GM19468 (cell line): ENCODE results near the gene MIEF2.
"Not testable (repeated sequence)": the region's sequence is repeated elsewhere in the genome, so short reads cannot be mapped to it uniquely, and the experiment has no call there.

ENCODE experiments used
- ATAC-seq: cut with Tn5 transposase; IDR thresholded peaks from one replicate; pipeline ENCODE4 v1.9.1; 2021; ENCODE audit warnings: mild to moderate bottlenecking, moderate library complexity, moderate number of reproducible peaks; ENCODE audit not compliant: unreplicated experiment; ENCODE audit errors: extremely low read depth

Gene MIEF2

DNA sequence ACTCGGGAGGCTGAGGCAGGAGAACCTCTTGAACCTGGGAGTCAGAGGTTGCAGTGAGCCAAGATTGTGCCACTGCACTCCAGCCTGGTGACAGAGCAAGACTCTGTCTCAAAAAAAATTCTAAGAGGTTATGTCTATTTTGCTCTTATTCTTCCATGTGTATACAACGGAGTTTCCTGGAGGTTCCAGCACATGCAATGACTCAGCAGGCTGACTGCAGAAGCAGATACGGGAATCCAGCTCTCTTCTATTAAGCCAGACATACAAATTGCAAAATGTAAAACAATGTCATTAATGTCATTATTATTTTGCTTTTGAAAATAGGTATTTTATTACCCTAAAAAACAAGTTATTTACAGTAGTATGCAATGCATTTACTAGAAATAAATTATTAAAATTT is 18.4 kb downstream of the MIEF2 start:
- no peak for ATAC-seq

DNA sequence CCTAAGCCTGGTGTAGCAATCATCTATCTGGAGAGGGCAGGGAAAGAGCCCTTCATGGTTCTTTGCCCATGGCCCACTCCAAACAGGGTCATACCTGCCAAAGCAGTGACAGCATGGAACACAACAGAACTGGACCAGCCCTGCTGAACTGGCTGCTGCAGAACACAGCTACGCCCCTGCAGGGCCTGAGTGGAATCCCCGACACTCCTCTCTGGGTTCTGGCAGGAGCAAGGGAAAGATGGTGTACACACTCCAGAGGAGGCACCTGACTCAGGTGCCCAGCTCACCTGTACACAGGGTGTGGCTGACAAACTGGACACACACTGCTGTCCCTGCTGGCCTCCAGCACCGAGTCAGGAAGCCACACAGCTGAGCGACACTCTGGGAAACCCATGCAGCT is 19.8 kb downstream of the MIEF2 start:
- no peak for ATAC-seq

DNA sequence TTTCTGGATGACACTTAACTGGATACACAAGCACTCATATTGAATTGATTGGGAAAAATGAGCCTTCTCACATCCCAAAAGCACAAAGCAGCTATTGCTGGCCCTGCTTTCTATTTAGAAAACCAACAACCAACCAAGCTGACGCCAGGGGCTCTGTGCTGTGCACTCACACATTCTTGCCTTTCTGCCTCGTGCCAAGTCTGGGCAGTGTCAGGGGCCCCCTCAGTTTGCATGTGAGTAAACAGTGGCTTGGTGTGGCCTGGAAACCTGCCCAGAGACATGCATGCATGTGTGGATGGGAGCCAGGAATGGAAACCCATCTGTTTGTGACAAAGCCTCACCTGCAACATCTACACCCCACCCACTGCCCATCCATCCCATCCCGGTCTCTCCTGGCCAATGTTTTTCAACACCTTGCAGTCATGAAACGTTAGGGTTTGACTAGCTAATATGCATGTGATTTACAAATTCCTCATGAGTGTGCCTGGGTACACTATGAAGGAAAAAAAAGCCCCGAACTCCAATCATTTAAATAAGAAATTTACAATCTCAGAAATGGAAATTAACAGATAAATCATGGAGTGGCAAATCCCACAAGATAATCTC is 20.4 kb downstream of the MIEF2 start:
- no peak for ATAC-seq

- no peak for ATAC-seq
Observed at GRCh38 chr17:18281788-18282187, 21.3 kb downstream of the MIEF2 start.

- ATAC-seq, result no peak
Observed at GRCh38 chr17:18285296-18285695, 24.8 kb downstream of the MIEF2 start.

DNA sequence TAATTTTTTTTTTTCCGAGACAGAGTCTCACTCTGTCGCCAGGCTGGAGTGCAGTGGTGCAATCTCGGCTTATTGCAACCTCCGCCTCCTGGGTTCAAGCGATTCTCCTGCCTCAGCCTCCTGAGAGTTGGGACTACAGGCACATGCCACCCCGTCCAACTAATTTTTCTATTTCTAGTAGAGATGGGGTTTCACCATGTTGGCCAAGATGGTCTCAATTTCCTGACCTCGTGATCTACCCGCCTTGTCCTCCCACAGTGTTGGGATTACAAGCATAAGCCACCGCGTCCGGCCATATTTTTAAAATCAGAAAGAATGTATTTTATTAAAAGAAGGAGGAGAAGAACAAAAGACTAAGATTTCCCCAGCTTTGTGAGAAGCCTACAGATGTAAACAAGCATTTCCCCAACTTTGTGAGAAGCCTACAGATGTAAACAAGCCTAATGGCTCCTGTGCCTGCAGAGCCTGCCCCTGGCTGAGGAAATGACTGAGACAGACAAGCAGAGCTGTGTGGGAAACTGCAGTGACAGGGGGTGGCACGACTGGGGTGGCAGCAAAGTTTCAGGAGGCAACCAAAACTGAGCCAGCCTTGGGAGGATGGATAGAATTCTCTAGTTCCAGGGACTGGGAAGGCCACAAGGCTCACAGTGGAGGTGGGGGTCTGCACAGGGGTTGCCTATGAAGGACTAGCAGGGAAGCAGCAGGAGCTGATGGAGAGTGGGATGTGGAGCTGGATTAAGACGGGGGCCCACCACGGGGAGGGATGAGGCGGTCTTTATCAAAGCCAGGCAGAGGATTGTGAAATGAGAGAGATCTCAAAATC is 31.5 kb downstream of the MIEF2 start:
- no peak for ATAC-seq

DNA sequence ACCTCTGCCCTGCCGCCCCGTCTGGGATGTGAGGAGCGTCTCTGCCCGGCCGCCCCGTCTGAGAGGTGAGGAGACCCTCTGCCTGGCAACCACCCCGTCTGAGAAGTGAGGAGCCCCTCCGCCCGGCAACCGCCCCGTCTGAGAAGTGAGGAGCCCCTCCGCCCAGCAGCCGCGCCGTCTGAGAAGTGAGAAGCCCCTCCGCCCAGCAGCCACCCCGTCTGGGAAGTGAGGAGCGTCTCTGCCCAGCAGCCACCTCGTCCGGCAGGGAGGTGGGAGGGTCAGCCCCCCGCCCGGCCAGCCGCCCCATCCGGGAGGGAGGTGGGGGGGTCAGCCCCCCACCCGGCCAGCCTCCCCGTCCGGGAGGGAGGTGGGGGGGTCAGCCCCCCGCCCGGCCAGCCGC is 37.6 kb downstream of the MIEF2 start:
- ATAC-seq, result not testable (repeated sequence)

- ATAC-seq, result no peak
Observed at GRCh38 chr17:18300725-18301480, 40.4 kb downstream of the MIEF2 start.

- ATAC-seq, result not testable (repeated sequence)
Observed at GRCh38 chr17:18303206-18303605, 42.7 kb downstream of the MIEF2 start.

GRCh38 chr17:18309202-18309601 is 48.7 kb downstream of the MIEF2 start:
- no peak for ATAC-seq

- no peak for ATAC-seq
Observed at GRCh38 chr17:18314059-18314730, 53.7 kb downstream of the MIEF2 start.

DNA sequence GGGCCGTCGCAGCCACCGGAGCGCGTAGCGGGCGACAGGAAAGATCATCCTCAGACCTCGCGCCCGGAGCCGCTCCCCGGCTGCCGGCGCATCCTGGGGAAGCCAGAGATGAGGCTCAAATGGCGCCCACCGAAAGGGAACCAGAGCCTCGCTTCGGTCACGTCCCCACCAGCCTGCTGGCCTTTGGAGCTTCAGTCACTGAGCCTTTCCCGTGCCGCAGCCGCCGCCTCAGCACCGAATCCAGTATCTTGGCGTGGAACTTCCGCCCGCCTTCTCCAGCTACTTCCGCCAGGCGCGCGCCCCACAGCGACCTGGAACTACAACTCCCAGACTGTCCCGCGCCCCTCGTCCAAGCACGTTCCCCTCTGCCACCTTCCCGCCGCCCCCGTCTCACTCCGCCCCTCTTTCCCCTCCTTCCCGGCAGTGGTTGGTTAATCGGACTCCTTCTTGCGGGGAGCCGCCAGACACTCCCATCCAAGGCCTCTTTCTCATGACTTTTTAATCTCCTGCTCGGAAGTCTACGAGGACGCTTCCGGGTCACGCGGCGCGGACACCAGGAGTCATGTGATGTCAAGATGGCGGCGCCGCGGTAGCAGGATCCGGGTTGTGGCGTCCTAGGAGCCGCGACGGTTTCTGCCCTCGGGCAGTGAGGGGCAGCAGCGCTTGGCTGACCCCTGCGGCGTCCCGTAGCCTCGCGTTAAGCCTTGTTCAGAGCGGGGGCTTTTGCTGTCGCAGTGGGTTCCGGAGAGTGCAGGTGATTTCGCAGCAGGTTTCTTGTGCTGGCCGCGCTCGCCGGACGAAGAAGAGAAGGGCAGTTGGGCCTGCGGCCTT is 54.5 kb downstream of the MIEF2 start, which contains the start of the genes SMCR8 and TOP3A:
TSS of gene SMCR8 (plus strand) at position 563 of the 831 bp plus-strand sequence. CDS start 497 bp downstream, outside the sequence.
TSS of gene TOP3A (minus strand) at position 264 of the 831 bp plus-strand sequence. CDS start at position 48, 216 bp downstream.
- peak; percentile 50 for ATAC-seq

GRCh38 chr17:18315562-18315922 is 55.1 kb downstream of the MIEF2 start:
- ATAC-seq, result no peak

DNA sequence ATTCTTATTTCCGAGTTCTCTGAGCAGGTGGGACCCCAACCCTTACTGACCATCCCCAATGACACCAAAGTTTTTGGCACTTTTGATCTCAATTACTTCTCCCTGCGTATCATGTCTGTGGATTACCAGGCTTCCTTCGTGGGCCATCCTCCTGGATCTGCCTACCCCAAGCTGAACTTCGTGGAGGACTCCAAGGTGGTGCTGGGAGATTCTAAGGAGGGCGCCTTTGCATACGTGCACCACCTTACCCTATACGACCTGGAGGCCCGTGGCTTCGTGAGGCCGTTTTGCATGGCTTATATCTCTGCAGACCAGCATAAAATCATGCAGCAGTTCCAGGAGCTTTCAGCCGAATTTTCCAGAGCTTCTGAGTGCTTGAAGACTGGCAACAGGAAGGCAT is 55.5 kb downstream of the MIEF2 start:
- no peak for ATAC-seq
